Thoracic aorta (tissue), 2 donors: Measurements from ENCODE around the gene PTPRE. TPM values are rescaled to one million over a fixed set of nuclear protein-coding genes. Genes with fewer than 3 reads are reported as not detected.

Experiments
- ATAC-seq: fragments of 150-250 bp; one replicate; pipeline ENCODE4 v1.8.0; 2017; ENCODE audit warnings: low read depth; ENCODE audit not compliant: insufficient number of reproducible peaks, low FRiP score
- DNase-seq: peaks from one replicate; pipeline ENCODE4 v3.0.0-alpha.2; 2020; ENCODE audit warnings: low spot score
- H3K27ac ChIP-seq, 2 donors: fragments of 200-600 bp; sonication (generic); 1 replicate in 1 of 2; 2 replicates in 1 of 2; pipeline ENCODE4 v1.5.1; 2016; ENCODE audit warnings: mild to moderate bottlenecking in 2 of 2, moderate library complexity in 2 of 2
- H3K27me3 ChIP-seq: fragments of 200-600 bp; sonication (generic); replicated peaks from 2 replicates; pipeline ENCODE4 v1.6.0; 2016; ENCODE audit warnings: mild to moderate bottlenecking; ENCODE audit not compliant: insufficient read depth
- H3K36me3 ChIP-seq: fragments of 200-600 bp; sonication (generic); one replicate; pipeline ENCODE4 v1.5.1; 2016
- H3K4me1 ChIP-seq, 2 donors: fragments of 200-600 bp; sonication (generic); 1 replicate in 1 of 2; 2 replicates in 1 of 2; pipeline versions ENCODE4 v1.5.1 to v1.6.0; 2016; ENCODE audit warnings: low read depth in 2 of 2, mild to moderate bottlenecking in 1 of 2; ENCODE audit not compliant: control insufficient read depth in 1 of 2
- H3K4me3 ChIP-seq: fragments of 200-600 bp; sonication (generic); 2 replicates; pipeline ENCODE4 v1.5.1; 2016; ENCODE audit warnings: mild to moderate bottlenecking
- H3K9me3 ChIP-seq: fragments of 200-600 bp; sonication (generic); 2 replicates; pipeline ENCODE4 v1.5.1; 2016
- CTCF ChIP-seq: fragments of 200-600 bp; sonication (generic); IDR thresholded peaks from one replicate; pipeline ENCODE4 v1.5.1; 2019; ENCODE audit warnings: antibody characterized with exemption
- total RNA-seq, 2 donors: library from RNA; depleted of rRNA; stranded (reverse); fragments of >200 nt; gene quantifications; one replicate each; pipeline versions ENCODE4 v1.1.0 to v1.2.3, GENCODE V29; 2016

PTPRE gene
- total RNA-seq, 2 donors from 2014 or later: 41.9 to 45.1 TPM

DNA sequence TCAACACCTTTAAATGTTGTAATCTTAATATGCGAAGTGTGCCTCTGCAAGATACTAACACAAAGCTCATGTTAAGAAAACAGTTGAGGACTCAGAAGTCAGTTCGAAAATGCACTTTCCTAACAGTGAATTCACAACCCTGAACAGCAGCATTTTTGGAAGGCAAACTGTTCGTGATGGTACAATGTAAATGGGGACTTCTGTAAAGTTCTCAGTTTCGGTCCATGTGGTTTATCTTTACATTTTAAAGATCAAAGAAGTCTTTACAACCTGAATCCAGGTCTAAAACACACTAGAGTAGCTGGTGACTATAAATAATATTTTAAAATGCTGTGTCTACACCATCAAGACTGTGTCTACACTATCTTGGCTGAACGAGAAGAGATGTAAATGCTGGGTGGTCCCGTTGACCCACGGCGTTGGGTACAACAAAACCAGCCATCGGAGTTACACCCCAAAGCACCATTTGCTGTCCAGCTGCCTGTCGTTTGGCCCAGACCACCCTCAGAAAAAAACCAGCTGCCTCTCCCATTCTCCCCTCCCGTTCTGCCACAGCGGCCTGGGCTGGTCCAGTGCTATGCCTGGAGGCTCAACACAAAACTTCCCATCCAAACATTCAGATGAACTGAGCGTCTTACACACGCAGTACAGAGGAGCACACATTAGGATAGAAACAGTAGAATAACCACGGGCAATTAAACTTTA, 176.4 kb downstream of the PTPRE start:
- TF ChIP-seq CTCF: no peak
- Histone ChIP-seq H3K4me1 (no peaks in the 10 kb centered on the region), H3K9me3 (no peaks in the 10 kb centered on the region), H3K36me3 (no peaks in the 10 kb centered on the region), H3K27me3 (no peaks in the 10 kb centered on the region), H3K4me3 (no peak overlapping the region), H3K27ac (no peak overlapping the region)
- ATAC-seq (no peak), DNase-seq (no peak)

DNA sequence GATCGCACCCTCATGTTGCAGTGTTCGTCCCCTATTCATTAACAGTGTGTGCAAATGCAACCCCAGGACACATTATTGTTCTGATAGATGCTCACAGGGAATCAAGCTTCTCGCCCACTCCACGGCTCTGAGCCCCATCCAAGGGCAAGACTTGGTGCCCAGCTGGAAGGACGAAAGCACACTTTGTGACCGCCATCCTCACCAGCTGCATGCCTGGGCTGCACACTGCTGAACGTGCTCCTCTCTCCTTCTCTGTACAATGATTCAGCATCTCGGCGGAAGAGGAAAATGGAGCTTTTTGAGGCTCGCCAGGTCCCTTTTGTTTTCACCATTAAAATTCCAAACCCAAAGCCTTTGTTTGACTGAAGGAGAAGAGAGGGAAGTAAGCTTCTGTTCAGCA, 177.5 kb downstream of the PTPRE start:
- no peaks in the 10 kb centered on the region for H3K27me3 ChIP-seq
- TF ChIP-seq CTCF: no peak
- no peak overlapping the region for H3K27ac ChIP-seq
- H3K36me3 ChIP-seq: no peaks in the 10 kb centered on the region
- DNase-seq: no peak
- H3K4me3 ChIP-seq: no peak overlapping the region
- no peak for ATAC-seq
- no peaks in the 10 kb centered on the region for H3K9me3 ChIP-seq
- H3K4me1 ChIP-seq: no peaks in the 10 kb centered on the region

DNA sequence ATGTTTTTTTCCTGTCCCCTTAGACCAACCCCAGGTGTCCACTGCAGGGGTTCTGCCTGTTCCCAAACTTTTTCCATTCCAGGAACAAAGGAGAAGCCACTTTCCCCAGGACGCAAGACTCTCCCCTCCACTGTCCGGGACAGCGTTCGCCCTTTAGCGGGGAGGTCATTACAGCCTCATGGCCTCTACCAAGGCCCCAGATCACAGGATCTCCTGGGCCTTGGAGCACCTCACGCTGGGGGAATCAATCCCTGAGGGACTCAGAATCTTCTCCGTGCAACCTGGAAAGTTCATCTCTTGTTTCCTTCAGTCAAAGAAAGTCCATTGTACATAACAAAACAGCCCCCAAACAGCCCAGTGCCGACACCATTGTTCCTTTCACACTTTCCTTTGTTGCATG, 178.1 kb downstream of the PTPRE start:
- no peaks in the 10 kb centered on the region for H3K9me3 ChIP-seq
- no peaks in the 10 kb centered on the region for H3K4me1 ChIP-seq
- H3K27ac ChIP-seq: no peak overlapping the region
- no peak overlapping the region for H3K4me3 ChIP-seq
- TF ChIP-seq CTCF: no peak
- no peak for ATAC-seq
- no peaks in the 10 kb centered on the region for H3K27me3 ChIP-seq
- no peaks in the 10 kb centered on the region for H3K36me3 ChIP-seq
- no peak for DNase-seq

DNA sequence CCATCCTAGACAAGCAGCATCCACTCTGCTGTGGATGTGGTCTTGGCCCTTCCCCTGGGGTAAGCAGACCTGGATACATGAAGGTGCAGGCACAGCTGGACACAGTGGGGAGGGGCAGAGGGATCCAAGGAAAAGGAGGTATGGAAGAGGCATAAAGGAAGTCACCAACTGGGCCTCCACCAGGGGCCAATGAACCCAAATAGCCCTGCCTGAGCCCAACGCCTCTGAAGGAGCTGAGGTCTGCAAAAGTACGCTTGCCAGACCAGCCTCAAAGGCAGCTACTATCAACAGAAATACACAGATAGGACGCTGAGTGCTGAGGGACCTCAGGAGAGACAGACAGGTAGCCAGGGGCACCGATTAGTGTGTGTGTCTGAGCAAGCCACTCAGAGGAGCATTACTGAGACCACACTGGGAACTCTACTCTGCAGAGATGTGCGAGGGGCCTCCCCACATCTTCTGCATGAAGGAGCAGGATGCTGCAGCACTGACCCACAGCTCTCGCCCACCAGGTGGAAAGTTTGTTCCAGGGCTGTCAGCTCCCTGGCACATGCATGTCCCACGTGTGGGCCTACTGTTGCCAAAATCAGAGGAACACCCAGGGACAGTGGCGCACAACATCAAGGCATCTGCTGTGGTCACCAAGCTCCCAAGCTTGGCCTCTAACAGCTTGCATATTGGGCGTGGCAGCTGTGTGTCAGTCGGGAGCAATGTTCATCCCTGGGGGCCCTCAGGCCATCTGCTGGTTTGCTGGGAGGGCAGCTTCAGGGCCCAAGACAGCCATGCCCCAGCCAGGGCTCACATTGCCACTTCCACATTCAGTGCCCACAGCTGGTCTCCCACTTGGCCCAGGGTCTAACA, 179.3 kb downstream of the PTPRE start:
- DNase-seq: no peak
- no peak overlapping the region for H3K4me3 ChIP-seq
- no peak for ATAC-seq
- no peaks in the 10 kb centered on the region for H3K4me1 ChIP-seq
- no peak for TF ChIP-seq CTCF
- no peak overlapping the region for H3K27ac ChIP-seq
- H3K27me3 ChIP-seq: no peaks in the 10 kb centered on the region
- no peaks in the 10 kb centered on the region for H3K9me3 ChIP-seq
- no peaks in the 10 kb centered on the region for H3K36me3 ChIP-seq

GRCh38 chr10:128087146-128087883, 180.4 kb downstream of the PTPRE start:
- no peak for ATAC-seq
- no peaks in the 10 kb centered on the region for H3K27me3 ChIP-seq
- TF ChIP-seq CTCF: no peak
- H3K27ac ChIP-seq: no peak overlapping the region
- H3K4me1 ChIP-seq: no peaks in the 10 kb centered on the region
- no peaks in the 10 kb centered on the region for H3K9me3 ChIP-seq
- no peak for DNase-seq
- no peaks in the 10 kb centered on the region for H3K36me3 ChIP-seq
- H3K4me3 ChIP-seq: no peak overlapping the region
